HG03432 (cell line): ENCODE results near the gene CYP46A1.

Experiments
- ATAC-seq: cut with Tn5 transposase; IDR thresholded peaks from one replicate; pipeline ENCODE4 v1.9.1; 2021; ENCODE audit warnings: mild to moderate bottlenecking, moderate library complexity; ENCODE audit not compliant: unreplicated experiment

Gene CYP46A1

DNA sequence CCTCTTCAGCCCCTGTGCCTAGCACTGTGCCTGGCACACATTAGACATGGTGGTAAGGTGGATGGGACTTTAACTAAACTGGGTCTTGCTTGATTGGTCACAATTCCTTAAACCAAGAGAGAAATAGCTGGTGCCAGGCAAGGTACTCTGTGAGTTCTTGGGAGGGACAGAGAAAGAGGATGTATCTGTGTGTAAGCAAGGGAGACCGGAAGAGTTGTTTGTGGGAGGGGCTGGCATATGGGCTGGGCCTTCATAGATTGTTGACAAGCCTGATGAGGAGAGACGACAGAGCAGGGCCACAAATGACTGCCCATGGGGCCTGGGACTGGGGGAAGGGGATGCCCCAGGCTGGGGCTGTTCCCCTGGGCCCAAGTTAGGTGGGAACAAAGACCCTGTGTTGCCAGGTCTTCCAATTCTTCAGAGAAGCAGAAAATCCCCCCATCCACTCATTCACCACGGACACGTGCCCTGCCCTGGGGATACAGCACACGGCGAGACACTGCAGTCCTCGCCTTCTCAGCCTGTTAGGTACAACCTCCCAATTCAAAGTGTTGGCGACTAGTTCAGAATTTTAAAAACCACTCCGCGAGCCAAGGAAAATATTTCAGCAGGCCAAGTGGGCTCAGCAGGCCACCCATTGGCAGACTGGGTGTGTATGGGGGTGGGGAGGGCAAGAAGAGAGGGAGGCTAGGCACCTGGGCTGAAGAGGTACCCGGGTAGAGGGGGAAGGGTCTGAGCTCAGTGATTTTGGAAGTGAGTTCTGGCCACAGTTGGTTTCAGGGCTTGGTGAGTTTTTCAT, 11.4 kb upstream of the CYP46A1 start:
- peak; percentile 84 for ATAC-seq

GRCh38 chr14:99673305-99674063, 10.6 kb upstream of the CYP46A1 start:
- ATAC-seq: no peak

GRCh38 chr14:99674064-99674650, 9.9 kb upstream of the CYP46A1 start:
- no peak for ATAC-seq

DNA sequence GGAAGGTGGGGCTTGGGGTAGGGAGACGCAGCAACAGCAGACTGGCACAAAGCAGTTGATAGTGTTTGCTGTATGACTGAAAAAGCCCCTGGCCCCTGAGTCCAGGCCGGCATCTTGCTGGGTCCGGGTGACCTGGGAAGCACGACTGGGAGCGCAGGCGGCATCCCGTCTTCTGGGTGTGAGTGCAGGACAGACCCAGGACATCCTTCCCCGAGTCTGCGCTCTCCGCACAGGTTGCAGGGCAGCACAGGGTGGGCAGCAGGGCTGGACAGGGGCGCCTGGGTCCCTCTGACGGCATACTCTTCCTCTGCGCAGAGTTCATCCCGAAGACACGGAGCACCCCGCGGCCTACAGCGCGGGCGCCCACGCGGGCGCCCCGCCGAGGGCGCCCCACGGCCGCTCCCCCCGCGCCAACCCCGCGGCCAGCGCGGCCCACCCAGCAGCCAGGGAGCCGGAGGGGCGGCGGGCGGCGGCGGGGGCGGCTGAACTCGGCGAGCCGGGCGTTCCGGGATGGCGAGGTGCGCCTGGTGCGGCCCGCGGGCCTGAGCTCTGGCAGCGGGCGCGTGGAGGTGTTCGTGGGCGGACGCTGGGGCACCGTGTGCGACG, 9.2 kb upstream of the CYP46A1 start:
- ATAC-seq: no peak

- ATAC-seq: no peak
Observed at GRCh38 chr14:99675382-99675835, 8.7 kb upstream of the CYP46A1 start.

- no peak for ATAC-seq
Observed at GRCh38 chr14:99675951-99676350, 8.1 kb upstream of the CYP46A1 start.

- no peak for ATAC-seq
Observed at GRCh38 chr14:99676657-99677056, 7.4 kb upstream of the CYP46A1 start.

GRCh38 chr14:99677231-99678140, 6.6 kb upstream of the CYP46A1 start:
- no peak for ATAC-seq

GRCh38 chr14:99678198-99678597, 5.9 kb upstream of the CYP46A1 start:
- no peak for ATAC-seq

DNA sequence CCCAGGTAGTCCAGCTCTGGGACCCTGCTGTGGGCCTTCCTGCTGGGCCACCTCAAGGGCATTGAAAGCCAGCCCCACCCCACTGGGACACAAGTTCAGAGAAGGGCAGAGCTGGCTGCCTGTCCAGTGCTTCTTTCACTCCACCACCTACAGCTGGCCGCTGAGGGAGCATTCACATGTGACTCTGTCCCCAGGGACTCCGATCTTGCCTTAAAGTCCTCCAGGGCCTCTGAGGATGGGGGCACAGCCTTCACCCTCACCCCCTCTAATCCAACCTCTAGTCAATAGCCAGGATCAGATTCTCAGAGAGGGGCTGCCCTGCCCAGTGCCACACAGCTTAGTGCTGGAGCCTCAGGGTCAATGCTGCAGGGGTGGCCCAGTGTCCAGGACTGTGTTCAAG, 5.0 kb upstream of the CYP46A1 start:
- no peak for ATAC-seq

GRCh38 chr14:99679543-99679942, 4.6 kb upstream of the CYP46A1 start:
- no peak for ATAC-seq

GRCh38 chr14:99679996-99680395, 4.1 kb upstream of the CYP46A1 start:
- no peak for ATAC-seq

DNA sequence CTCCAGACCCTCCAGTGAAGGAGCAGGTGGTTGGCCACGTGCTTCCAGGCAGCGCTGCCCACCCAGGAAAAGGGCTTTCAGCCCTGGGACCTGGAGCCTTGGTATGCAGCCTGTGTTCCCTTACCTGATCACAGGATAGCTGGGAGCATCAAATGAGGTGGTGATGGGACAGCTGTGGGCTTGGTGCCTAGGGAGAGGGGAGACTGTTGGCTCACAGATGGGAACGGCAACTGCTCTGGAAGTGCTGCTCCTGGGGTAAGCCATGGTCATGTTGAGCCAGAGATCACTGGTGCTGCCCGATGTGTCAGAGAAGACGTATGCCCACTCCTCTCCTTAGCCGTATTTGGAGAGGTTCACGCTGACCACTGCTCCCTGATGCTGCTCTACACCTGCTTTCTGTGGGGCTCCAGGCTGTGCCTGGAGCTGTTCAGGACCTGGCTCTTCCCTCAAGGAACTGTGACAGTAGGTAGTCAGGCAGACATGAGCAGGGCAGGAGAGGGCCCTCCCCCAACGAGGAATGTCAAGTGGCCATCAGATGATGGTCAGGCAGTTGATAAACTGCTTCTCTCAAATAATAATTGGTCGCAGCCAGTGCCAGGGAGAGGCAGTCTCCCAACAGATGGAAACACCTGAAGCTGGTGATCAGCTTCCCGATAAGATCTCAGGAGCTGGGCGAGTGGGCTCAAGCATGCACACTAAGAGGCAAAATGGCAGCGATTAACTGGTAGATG, 2.8 kb upstream of the CYP46A1 start:
- no peak for ATAC-seq

DNA sequence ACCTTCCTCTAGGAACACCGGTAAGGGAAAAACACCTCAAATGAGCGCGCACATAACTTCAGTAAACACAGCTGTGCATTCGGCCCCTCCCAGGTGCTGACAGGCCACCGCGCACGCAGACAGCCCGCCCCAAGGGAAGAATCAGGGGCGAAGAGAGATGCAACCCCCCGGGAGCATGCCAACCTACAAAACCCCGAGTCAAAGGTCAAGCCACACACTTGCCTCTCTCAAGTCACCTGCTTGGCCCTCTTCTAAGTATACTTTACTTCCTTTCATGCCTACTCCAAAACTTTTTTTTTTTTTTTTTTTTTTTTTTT, 2.3 kb upstream of the CYP46A1 start:
- ATAC-seq: no peak

DNA sequence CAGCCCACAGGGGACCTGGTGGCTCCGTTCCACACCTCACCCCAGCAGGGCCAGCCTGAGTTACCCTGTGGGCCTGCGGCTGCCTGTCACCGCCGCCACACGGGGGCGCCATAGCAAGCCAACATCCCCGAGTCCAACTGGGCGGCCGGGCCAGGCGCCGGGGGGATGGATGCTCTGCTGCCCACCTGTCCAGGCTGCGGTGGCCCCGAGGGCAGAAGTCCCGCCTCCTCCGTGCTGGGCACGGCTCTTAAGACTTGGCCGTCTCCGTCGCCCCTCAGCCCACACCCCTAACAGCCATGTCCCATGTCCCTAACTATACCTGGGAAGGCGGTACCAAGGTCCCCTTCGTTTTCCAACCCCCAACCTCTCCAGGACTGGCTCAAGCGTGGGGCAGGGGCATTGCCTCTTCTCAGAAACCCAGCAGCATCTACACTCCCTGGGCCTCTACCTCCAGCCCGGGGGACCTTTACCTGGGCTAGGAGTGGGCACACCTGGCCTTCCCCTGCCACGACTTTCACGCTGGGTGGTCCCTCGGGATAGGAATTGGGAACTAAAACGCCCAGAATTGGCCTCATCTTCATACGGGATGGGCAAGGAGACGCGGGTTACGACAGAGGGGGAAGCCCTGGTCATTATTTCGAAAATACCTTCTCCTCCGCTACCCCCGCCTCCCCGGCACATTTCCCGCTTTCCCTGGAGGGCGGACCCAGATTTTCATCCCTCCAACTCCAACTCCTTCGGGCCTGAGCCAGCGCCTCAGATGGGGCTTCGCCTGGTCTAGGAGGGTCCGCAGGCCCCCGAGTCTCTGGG, 1.1 kb upstream of the CYP46A1 start:
- peak; percentile 38 for ATAC-seq

GRCh38 chr14:99684410-99684934, 374 bp downstream of the CYP46A1 start:
- ATAC-seq: peak; percentile 30

GRCh38 chr14:99685151-99685591, 1.1 kb downstream of the CYP46A1 start:
- no peak for ATAC-seq

DNA sequence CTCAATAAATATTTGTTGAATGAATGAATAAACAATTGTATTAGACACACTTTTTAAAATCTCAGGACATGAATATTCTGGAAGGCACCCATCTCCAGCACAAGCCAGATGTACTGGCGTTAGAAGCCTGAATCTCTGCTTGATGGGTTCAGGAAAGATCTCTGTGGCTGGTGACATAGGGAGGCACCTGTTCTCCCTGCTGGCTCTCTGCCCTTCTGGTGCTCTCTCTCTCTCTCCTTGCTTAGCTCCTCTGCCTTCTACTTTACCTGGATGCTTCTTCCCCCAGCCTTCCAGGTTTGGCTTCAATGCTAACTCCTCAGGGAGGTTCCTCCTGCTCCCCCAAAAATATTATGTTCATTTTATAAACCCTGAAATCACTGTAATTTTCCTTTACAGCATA, 1.5 kb downstream of the CYP46A1 start:
- ATAC-seq: no peak
